Activated T-cell treated with anti-CD3 and anti-CD28 coated beads, Interleukin-2, amount 50 U/mL, for 4 hours (primary cell): ENCODE measurements around the gene DGKH. TPM values are rescaled to one million over a fixed set of nuclear protein-coding genes. Genes with fewer than 3 reads are reported as not detected.

ENCODE experiments used
- ATAC-seq, 2 donors: fragments of 200-7000 bp; cut with Tn5 transposase; one replicate each; pipeline ENCODE4 v1.10.0; 2021
- DNase-seq: peaks from one replicate; pipeline ENCODE4 v3.0.0-alpha.2; 2020
- H3K27me3 Mint-ChIP-seq: one replicate; pipeline ENCODE4 v1.8.0; 2021; ENCODE audit warnings: low read depth, mixed read lengths
- H3K36me3 Mint-ChIP-seq: one replicate; pipeline ENCODE4 v1.8.0; 2022; ENCODE audit warnings: mixed read lengths; ENCODE audit not compliant: insufficient read depth
- H3K4me1 Mint-ChIP-seq: one replicate; pipeline ENCODE4 v1.8.0; 2021; ENCODE audit warnings: low read depth, mixed read lengths
- H3K4me3 Mint-ChIP-seq: one replicate; pipeline ENCODE4 v1.8.0; 2021; ENCODE audit warnings: mild to moderate bottlenecking, moderate library complexity, mixed read lengths
- H3K9me3 Mint-ChIP-seq: one replicate; pipeline ENCODE4 v1.8.0; 2021; ENCODE audit warnings: mixed read lengths
- total RNA-seq, 3 donors: library from RNA; stranded (reverse); gene quantifications; one replicate each; pipeline ENCODE4 v1.2.1, GENCODE V29; 2021

The DGKH gene
- total RNA-seq, 3 donors from 2014 or later, result 5.1 to 5.7 (median 5.6) TPM

DNA sequence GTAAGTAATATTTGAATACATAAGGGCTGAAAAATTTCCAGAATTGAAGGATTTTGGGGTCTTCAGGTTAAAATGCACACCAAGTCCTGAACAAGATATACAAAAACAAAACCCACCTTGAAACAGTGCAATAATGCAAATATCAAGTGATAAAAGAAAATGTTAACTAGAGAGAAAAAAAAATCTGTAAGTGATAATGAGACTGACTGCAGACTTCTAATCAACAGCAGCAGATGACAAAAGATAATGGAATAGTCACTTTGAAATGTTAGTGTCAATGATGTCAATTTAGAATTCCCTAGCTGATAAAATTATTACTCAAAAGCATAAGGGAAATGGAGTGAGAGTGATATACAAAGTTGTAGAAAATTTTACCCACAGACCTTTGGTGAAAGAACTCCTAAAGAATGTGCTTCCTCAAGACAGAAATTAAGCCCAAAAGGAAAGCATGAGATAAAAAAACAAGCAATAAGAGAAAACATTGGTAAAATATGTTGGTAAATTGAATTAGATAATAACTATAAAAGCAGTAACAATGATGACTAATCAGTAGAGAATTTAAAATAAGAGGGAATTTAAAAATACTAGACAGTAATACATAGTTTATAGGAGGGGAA is 12.4 kb upstream of the DGKH start:
- Mint-ChIP-seq H3K4me1 (peaks cover 9% of the 10 kb centered on the region), H3K36me3 (no peaks in the 10 kb centered on the region), H3K4me3 (no peak overlapping the region), H3K9me3 (peaks cover 12% of the 10 kb centered on the region), H3K27me3 (no peaks in the 10 kb centered on the region)
- ATAC-seq, result no peak
- DNase-seq, result no peak

DNA sequence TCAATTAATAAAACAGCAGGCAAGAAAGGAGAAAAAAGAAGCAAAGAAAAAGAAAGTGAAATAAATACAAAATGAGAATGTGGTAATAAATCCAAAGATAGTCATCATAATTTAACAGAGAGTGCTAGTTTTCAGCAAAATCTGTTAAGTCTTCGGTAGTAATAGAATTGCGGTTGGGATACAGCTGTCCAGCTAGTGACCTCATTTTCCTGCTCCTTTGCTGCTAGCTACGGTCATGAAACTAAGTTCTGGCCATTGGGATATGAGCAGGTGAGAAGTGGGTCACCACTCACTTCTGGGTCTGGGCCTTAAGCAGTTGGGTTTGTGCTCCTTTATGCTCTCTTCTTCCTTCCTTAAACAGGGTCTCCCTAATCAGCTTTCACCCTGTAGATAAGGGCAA is 11.7 kb upstream of the DGKH start:
- Mint-ChIP-seq H3K4me1 (peaks cover 14% of the 10 kb centered on the region), H3K9me3 (peaks cover 12% of the 10 kb centered on the region), H3K4me3 (no peak overlapping the region), H3K27me3 (no peaks in the 10 kb centered on the region), H3K36me3 (no peaks in the 10 kb centered on the region)
- no peak for DNase-seq
- ATAC-seq, result no peak

GRCh38 chr13:42038661-42039456 is 9.6 kb upstream of the DGKH start:
- Mint-ChIP-seq H3K4me1 (peaks cover 19% of the 10 kb centered on the region), H3K9me3 (peaks cover 12% of the 10 kb centered on the region), H3K36me3 (no peaks in the 10 kb centered on the region), H3K4me3 (peak overlapping the region; percentile 87), H3K27me3 (no peaks in the 10 kb centered on the region)
- DNase-seq (no peak), ATAC-seq (no peak)

DNA sequence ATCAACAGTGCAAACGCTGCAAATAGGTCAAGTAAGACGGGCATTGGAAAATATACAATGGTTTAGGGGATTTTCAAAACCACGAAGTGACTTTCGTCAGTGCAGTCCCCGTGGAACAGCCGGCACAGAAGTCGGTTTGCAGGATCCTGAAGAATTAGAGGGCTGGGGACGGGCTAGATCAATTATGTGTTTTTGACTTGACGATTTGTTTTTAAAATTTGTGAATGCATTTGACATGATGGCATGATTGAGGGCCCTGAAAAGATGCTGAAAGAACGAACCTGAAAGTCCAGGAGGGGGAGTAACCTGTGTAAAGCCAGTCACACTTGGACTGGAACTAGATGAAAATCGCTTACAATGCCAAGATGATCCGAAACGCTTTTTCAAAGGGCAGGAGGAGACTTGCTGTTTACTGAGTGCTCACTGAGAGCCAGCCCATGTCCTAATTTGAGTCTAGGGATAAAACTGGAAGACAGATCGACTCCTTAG is 8.9 kb upstream of the DGKH start:
- peak in 1 of 2 donors; percentile 1 for ATAC-seq
- Mint-ChIP-seq H3K4me3 (peak overlapping the region; percentile 87), H3K9me3 (peaks cover 12% of the 10 kb centered on the region), H3K36me3 (no peaks in the 10 kb centered on the region), H3K27me3 (no peaks in the 10 kb centered on the region), H3K4me1 (peaks cover 19% of the 10 kb centered on the region)
- no peak for DNase-seq

- no peaks in the 10 kb centered on the region for H3K36me3 Mint-ChIP-seq
- H3K9me3 Mint-ChIP-seq, result peaks cover 12% of the 10 kb centered on the region
- peaks cover 19% of the 10 kb centered on the region for H3K4me1 Mint-ChIP-seq
- peak; percentile 78 for ATAC-seq
- DNase-seq, result peak; percentile 92
- peak overlapping the region; percentile 87 for H3K4me3 Mint-ChIP-seq
- no peaks in the 10 kb centered on the region for H3K27me3 Mint-ChIP-seq
Observed at GRCh38 chr13:42039946-42040729, 8.3 kb upstream of the DGKH start.

DNA sequence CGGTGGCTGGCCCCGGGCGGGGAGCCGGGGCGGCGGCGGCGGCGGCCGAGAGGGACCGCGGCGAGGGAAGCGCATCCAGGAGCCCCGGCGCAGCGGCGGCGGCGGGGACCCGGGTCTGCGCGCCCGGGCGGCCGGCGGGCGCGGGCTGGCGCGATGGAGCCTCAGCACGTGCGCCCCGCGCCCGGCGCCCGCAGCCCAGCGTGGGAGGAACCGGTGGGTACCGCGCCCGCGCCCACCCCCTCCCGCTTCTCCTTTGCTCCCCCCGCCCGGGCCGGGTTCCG is 7.8 kb upstream of the DGKH start:
- peaks cover 19% of the 10 kb centered on the region for H3K4me1 Mint-ChIP-seq
- peaks cover 9% of the 10 kb centered on the region for H3K9me3 Mint-ChIP-seq
- no peaks in the 10 kb centered on the region for H3K36me3 Mint-ChIP-seq
- DNase-seq (no peak), ATAC-seq (peak; percentile 33 to 34)
- no peaks in the 10 kb centered on the region for H3K27me3 Mint-ChIP-seq
- H3K4me3 Mint-ChIP-seq, result peak overlapping the region; percentile 84

GRCh38 chr13:42041011-42041683 is 7.3 kb upstream of the DGKH start:
- Mint-ChIP-seq H3K4me3 (peak overlapping the region; percentile 84), H3K4me1 (peaks cover 19% of the 10 kb centered on the region), H3K9me3 (peaks cover 4% of the 10 kb centered on the region), H3K36me3 (no peaks in the 10 kb centered on the region), H3K27me3 (no peaks in the 10 kb centered on the region)
- ATAC-seq, result peak; percentile 44 to 56
- peak; percentile 33 for DNase-seq

- DNase-seq (no peak), ATAC-seq (no peak)
- peaks cover 19% of the 10 kb centered on the region for H3K4me1 Mint-ChIP-seq
- no peaks in the 10 kb centered on the region for H3K9me3 Mint-ChIP-seq
- H3K27me3 Mint-ChIP-seq, result no peaks in the 10 kb centered on the region
- peak overlapping the region; percentile 84 for H3K4me3 Mint-ChIP-seq
- no peaks in the 10 kb centered on the region for H3K36me3 Mint-ChIP-seq
Observed at GRCh38 chr13:42041684-42042035, 6.8 kb upstream of the DGKH start.

GRCh38 chr13:42043676-42044075 is 4.8 kb upstream of the DGKH start:
- ATAC-seq, result no peak
- Mint-ChIP-seq H3K4me1 (peaks cover 28% of the 10 kb centered on the region), H3K36me3 (no peaks in the 10 kb centered on the region), H3K27me3 (no peaks in the 10 kb centered on the region), H3K4me3 (no peak overlapping the region), H3K9me3 (no peaks in the 10 kb centered on the region)
- no peak for DNase-seq

DNA sequence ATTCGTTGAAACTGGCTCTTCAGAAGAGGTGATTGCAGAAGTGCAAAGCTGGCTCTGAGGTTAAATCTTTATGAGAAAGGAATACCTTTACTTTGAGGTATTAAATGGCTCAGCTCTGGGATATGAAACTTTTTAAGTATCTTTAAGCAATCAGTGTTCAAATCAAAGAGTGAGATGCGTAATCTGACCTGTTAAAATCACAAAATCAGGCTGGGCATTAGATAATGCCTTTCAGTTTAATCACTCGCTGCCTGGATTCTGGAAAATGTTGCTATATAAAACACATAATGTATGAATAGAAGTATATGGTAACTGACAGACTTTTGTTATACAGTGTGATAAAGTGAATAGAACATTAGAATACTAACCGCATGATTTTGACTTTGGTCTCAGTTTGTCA is 2.0 kb upstream of the DGKH start:
- H3K27me3 Mint-ChIP-seq, result no peaks in the 10 kb centered on the region
- no peak for DNase-seq
- no peak for ATAC-seq
- H3K9me3 Mint-ChIP-seq, result no peaks in the 10 kb centered on the region
- H3K4me1 Mint-ChIP-seq, result peaks cover 17% of the 10 kb centered on the region
- no peaks in the 10 kb centered on the region for H3K36me3 Mint-ChIP-seq
- H3K4me3 Mint-ChIP-seq, result no peak overlapping the region

DNA sequence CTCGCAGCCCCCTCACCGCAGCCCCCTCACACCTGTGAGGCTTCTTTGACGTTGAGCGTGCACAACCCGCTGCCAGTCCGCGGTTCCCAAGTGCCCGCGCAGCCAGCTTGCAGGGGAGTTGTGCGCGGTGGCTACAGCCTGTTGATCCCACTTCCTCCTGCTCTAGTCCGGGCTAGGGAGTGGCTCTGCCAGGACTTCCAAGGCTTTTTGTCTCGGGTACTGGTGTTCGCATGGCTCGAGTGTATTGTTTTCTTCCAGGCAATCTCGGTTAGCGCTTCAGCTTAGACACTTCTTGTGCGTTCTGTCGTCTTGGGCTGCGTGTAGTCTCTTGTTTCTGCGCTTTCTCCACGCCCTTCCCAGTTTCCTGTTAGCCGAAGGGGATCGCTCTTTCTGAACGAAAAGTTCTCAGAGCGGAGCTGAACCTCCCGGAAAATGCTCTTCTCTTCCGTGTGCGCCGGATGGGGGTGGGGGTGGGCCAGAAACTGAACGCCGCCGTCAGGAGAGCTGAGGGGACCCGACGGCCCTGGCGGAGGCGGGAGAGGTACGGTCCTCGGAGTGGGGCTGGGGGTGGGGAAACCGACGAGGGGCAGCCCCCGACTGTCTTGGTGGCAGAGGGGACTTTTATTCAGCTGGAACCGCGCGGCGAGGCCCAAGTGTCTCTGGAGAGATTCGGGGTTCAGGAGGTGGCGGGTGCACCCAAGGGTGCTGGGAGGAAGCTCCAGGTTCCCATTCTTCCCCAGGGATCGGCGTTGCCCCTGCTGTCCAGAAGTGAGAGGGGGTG is 697 bp upstream of the DGKH start:
- ATAC-seq (peak; percentile 21 to 30), DNase-seq (peak; percentile 15)
- H3K27me3 Mint-ChIP-seq, result no peaks in the 10 kb centered on the region
- no peaks in the 10 kb centered on the region for H3K36me3 Mint-ChIP-seq
- no peaks in the 10 kb centered on the region for H3K9me3 Mint-ChIP-seq
- H3K4me3 Mint-ChIP-seq, result peak overlapping the region; percentile 84
- peaks cover 13% of the 10 kb centered on the region for H3K4me1 Mint-ChIP-seq

DNA sequence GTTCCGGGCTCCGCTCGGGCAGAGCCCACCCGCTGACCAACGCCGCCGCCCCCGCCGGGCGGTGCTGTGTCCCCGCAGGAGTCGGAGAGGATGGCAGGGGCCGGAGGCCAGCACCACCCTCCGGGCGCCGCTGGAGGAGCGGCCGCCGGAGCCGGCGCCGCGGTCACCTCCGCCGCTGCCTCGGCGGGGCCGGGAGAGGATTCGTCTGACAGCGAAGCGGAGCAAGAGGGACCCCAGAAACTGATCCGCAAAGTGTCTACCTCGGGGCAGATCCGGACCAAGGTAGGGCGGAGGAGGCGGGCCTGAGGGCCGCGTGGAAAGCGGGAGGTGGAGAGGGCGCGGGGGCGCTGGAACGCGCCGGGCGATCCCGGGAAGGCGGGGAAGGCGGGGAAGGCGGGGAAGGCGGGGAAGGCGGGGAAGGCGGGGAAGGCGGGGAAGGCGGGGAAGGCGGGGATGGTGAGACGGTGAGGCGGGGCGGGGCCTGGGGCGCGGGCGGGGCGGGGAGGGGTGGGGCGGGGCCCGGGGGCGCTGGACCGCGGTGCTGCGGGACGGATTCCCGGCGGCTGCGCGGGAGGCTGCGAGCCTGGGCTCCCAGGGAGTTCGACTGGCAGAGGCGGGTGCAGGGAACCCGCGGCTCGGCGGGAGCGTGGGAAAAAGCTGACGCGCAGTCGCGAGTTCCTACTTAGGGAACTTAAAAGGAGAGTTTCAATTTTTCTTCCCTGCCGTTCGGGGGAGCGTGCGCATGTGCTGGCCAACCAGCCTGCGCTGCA is 421 bp downstream of the DGKH start:
- ATAC-seq (peak; percentile 74 to 76), DNase-seq (peak; percentile 45)
- peak overlapping the region; percentile 84 for H3K4me3 Mint-ChIP-seq
- no peaks in the 10 kb centered on the region for H3K9me3 Mint-ChIP-seq
- H3K4me1 Mint-ChIP-seq, result peaks cover 13% of the 10 kb centered on the region
- H3K27me3 Mint-ChIP-seq, result no peaks in the 10 kb centered on the region
- H3K36me3 Mint-ChIP-seq, result no peaks in the 10 kb centered on the region

DNA sequence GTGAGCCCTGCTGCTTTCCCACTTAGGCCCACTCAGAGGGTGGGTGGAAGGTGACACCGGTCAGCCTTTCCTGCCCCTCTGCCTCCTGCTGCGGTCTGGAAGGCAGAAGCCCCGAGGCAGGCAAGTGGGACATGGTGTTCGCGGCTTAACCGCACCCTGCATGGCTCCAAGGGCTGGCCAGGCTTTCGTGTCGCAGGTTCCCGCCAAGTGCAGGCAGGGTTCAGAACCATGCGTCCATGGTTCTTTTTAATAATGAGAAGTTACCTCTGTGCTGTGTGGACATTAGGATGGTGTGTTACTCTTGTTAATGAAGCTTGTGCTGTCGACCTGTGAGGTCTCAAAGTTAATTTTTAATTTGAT is 986 bp downstream of the DGKH start:
- DNase-seq, result no peak
- ATAC-seq, result peak; percentile 27 to 29
- H3K4me1 Mint-ChIP-seq, result peaks cover 17% of the 10 kb centered on the region
- no peaks in the 10 kb centered on the region for H3K36me3 Mint-ChIP-seq
- no peaks in the 10 kb centered on the region for H3K9me3 Mint-ChIP-seq
- no peaks in the 10 kb centered on the region for H3K27me3 Mint-ChIP-seq
- H3K4me3 Mint-ChIP-seq, result peak overlapping the region; percentile 79
